ENCODE measurements around the gene GBF1. TPM values are rescaled to one million over a fixed set of nuclear protein-coding genes. Genes with fewer than 3 reads are reported as not detected.

The GBF1 gene
- total RNA-seq, 1 experiment from 2014 or later = 23.7 TPM

GRCh38 chr10:102200751-102201640 is 44.3 kb upstream of the GBF1 start:
- no peak overlapping the region for H2BK120ac ChIP-seq (ENCODE audit: low read depth, low read length, poor library complexity, severe bottlenecking)
- H3K79me1 ChIP-seq (ENCODE audit: insufficient read depth, low read depth, low read length, poor library complexity, severe bottlenecking) = no peaks in the 10 kb centered on the region
- no peak overlapping the region for H2AFZ ChIP-seq (ENCODE audit: low read length)
- H3K56ac ChIP-seq (ENCODE audit: insufficient read length, low read depth, low read length) = no peak overlapping the region
- no peak overlapping the region for H4K8ac ChIP-seq (replicated peaks; ENCODE audit: insufficient read length, low read depth, low read length)
- WGBS (ENCODE audit: extremely low coverage, insufficient read length, low lambda C conversion rate) = no CpG with 5 or more reads among the region's 34 CpGs
- H3K23me2 ChIP-seq (ENCODE audit: insufficient read length, low read depth, low read length, poor library complexity, severe bottlenecking) = no peaks in the 10 kb centered on the region
- no peak overlapping the region for H3K4me2 ChIP-seq (ENCODE audit: insufficient read depth, insufficient read length, low read length)
- no peak for DNase-seq
- H3K4me3 Mint-ChIP-seq = no peak overlapping the region
- no peaks in the 10 kb centered on the region for H3K4me1 Mint-ChIP-seq
- H3K23ac ChIP-seq (ENCODE audit: insufficient read length, low read depth, low read length) = no peak overlapping the region
- H3T11ph ChIP-seq (ENCODE audit: low read length) = no peak overlapping the region
- H3K18ac ChIP-seq (ENCODE audit: insufficient read length, low read depth, low read length) = no peak overlapping the region
- peaks cover 34 to 54% of the 10 kb centered on the region in 2 experiments for H3K9me3 Mint-ChIP-seq
- no peaks in the 10 kb centered on the region; a peak in 2 of 7 replicates for H3K36me3 Mint-ChIP-seq (ENCODE audit: insufficient read depth in 1 of 3, low read depth in 3 of 3)
- no peak overlapping the region for H2BK15ac ChIP-seq (ENCODE audit: low read depth, low read length)
- no peak overlapping the region for H3K14ac ChIP-seq (ENCODE audit: insufficient read depth, low read length)
- H3K27ac ChIP-seq (ENCODE audit: insufficient read length, low read depth, low read length) = no peak overlapping the region
- H2AK5ac ChIP-seq (ENCODE audit: insufficient read length, low read length) = no peak overlapping the region
- H2BK12ac ChIP-seq (ENCODE audit: insufficient read length, low read depth, low read length) = no peak overlapping the region
- H2BK20ac ChIP-seq (ENCODE audit: low read depth, low read length, poor library complexity, severe bottlenecking) = no peak overlapping the region
- TF ChIP-seq, protein P1, sequence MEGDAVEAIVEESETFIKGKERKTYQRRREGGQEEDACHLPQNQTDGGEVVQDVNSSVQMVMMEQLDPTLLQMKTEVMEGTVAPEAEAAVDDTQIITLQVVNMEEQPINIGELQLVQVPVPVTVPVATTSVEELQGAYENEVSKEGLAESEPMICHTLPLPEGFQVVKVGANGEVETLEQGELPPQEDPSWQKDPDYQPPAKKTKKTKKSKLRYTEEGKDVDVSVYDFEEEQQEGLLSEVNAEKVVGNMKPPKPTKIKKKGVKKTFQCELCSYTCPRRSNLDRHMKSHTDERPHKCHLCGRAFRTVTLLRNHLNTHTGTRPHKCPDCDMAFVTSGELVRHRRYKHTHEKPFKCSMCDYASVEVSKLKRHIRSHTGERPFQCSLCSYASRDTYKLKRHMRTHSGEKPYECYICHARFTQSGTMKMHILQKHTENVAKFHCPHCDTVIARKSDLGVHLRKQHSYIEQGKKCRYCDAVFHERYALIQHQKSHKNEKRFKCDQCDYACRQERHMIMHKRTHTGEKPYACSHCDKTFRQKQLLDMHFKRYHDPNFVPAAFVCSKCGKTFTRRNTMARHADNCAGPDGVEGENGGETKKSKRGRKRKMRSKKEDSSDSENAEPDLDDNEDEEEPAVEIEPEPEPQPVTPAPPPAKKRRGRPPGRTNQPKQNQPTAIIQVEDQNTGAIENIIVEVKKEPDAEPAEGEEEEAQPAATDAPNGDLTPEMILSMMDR (conservative IDR thresholded peaks at IDR 0.05) = no peak
- no peak overlapping the region for H2BK5ac ChIP-seq (ENCODE audit: insufficient read length, low read length)
- no peaks in the 10 kb centered on the region for H3K79me2 ChIP-seq (ENCODE audit: insufficient read depth, low read length)
- H3K4me1 ChIP-seq (ENCODE audit: insufficient read depth, low read length) = no peaks in the 10 kb centered on the region
- no peaks in the 10 kb centered on the region for H3K27me3 ChIP-seq (ENCODE audit: insufficient read depth, low read length)
- no peak overlapping the region for H4K5ac ChIP-seq (ENCODE audit: insufficient read length, low read depth, low read length)
- no peak overlapping the region for H3K27ac Mint-ChIP-seq
- H3K9me3 ChIP-seq (ENCODE audit: control insufficient read depth, low read depth, low read length) = peaks cover 12% of the 10 kb centered on the region
- H3K27me3 Mint-ChIP-seq (ENCODE audit: low read depth) = peaks cover 57% of the 10 kb centered on the region
- no peak overlapping the region for H4K91ac ChIP-seq (ENCODE audit: insufficient read length, low read depth, low read length)
- H4K20me1 ChIP-seq (ENCODE audit: control insufficient read depth, insufficient read depth, insufficient read length) = no peaks in the 10 kb centered on the region
- H3K4ac ChIP-seq (ENCODE audit: low read depth, low read length) = no peak overlapping the region
- no peak overlapping the region for H3K9ac ChIP-seq (ENCODE audit: extremely low read depth, insufficient read length, low read length)
